T-cell (primary cell): Measurements from ENCODE around the gene HOMER3. TPM values are rescaled to one million over a fixed set of nuclear protein-coding genes. Genes with fewer than 3 reads are reported as not detected.

ENCODE experiments used
- ATAC-seq, 4 experiments: fragments of 200-7000 bp in 3 of 4; fragments of 150-1000 bp in 1 of 4; cut with Tn5 transposase; replicated peaks in 1 of 4; 1 replicate in 3 of 4; 2 replicates in 1 of 4; pipeline ENCODE4 v1.10.0; 2021; ENCODE audit warnings: moderate library complexity in 3 of 4, mild to moderate bottlenecking in 2 of 4, moderate number of reproducible peaks in 1 of 4
- CTCF ChIA-PET, 2 donors: fragments of 300-600 bp; sonication (Branson Sonifier 250); formaldehyde crosslinking; loops; one replicate each; lab custom pipeline; 2022; ENCODE audit warnings: antibody characterized with exemption in 2 of 2; lab: Charles Lee
- POLR2A ChIA-PET, 2 donors: fragments of 300-600 bp; sonication (Branson Sonifier 250); formaldehyde crosslinking; loops; one replicate each; lab custom pipeline; 2022; ENCODE audit warnings: antibody characterized with exemption in 2 of 2; lab: Charles Lee
- DNase-seq, 35 experiments: peaks; one replicate each; pipeline versions ENCODE4 v3.0.0 to v3.0.0-alpha.2; 2013 to 2023
- H3K27ac ChIP-seq: one replicate; pipeline ENCODE4 v1.5.1; 2013; ENCODE audit warnings: low read length
- H3K27me3 ChIP-seq, 2 experiments: replicated peaks in 1 of 2; 1 replicate in 1 of 2; 2 replicates in 1 of 2; pipeline versions ENCODE4 v1.6.1 to v1.7.0; 2013; ENCODE audit warnings: low read length in 1 of 2, mixed read lengths in 1 of 2; ENCODE audit not compliant: control insufficient read depth in 2 of 2, insufficient read depth in 2 of 2; ENCODE audit errors: extremely low read depth in 1 of 2
- H3K36me3 ChIP-seq, 2 donors: 1 replicate in 1 of 2; 2 replicates in 1 of 2; pipeline versions ENCODE4 v1.6.1 to v1.7.0; 2013; ENCODE audit warnings: low read length in 1 of 2; ENCODE audit not compliant: control insufficient read depth in 2 of 2, insufficient read depth in 1 of 2; ENCODE audit errors: extremely low read depth in 1 of 2
- H3K4me1 ChIP-seq, 2 experiments: 1 replicate in 1 of 2; 2 replicates in 1 of 2; pipeline versions ENCODE4 v1.6.1 to v1.7.0; 2013; ENCODE audit warnings: low read length in 2 of 2, mixed read lengths in 1 of 2; ENCODE audit not compliant: insufficient read depth in 2 of 2, control insufficient read depth in 1 of 2; ENCODE audit errors: extremely low read depth in 1 of 2
- H3K4me3 ChIP-seq, 2 donors: 1 replicate in 1 of 2; 2 replicates in 1 of 2; pipeline versions ENCODE4 v1.5.1 to v1.7.0; 2013; ENCODE audit warnings: mild to moderate bottlenecking in 2 of 2, low read length in 1 of 2, moderate library complexity in 1 of 2; ENCODE audit not compliant: control insufficient read depth in 1 of 2; ENCODE audit errors: extremely low read depth in 1 of 2
- H3K9me3 ChIP-seq: 2 replicates; pipeline ENCODE4 v1.7.0; 2013
- H3K27ac Mint-ChIP-seq, 2 donors: one replicate each; pipeline ENCODE4 v1.8.0; 2020 to 2021; ENCODE audit warnings: mild to moderate bottlenecking in 2 of 2, mixed read lengths in 2 of 2
- H3K27me3 Mint-ChIP-seq, 2 donors: one replicate each; pipeline ENCODE4 v1.8.0; 2021 to 2022; ENCODE audit warnings: mixed read lengths in 2 of 2
- H3K36me3 Mint-ChIP-seq: one replicate; pipeline ENCODE4 v1.8.0; 2021; ENCODE audit warnings: mixed read lengths
- H3K4me1 Mint-ChIP-seq, 3 donors: one replicate each; pipeline ENCODE4 v1.8.0; 2020 to 2022; ENCODE audit warnings: mixed read lengths in 3 of 3, mild to moderate bottlenecking in 1 of 3
- H3K4me3 Mint-ChIP-seq, 3 donors: one replicate each; pipeline ENCODE4 v1.8.0; 2020 to 2022; ENCODE audit warnings: mild to moderate bottlenecking in 3 of 3, mixed read lengths in 3 of 3, moderate library complexity in 3 of 3
- H3K9me3 Mint-ChIP-seq, 3 donors: one replicate each; pipeline ENCODE4 v1.8.0; 2020 to 2022; ENCODE audit warnings: mixed read lengths in 3 of 3
- WGBS: methylation state at CpG from one replicate; pipeline ENCODE4 v1.1.5; 2013; ENCODE audit warnings: missing lambda C conversion rate; ENCODE audit not compliant: insufficient coverage; 5-methylcytosine and 5-hydroxymethylcytosine counted together
- total RNA-seq, 35 experiments: library from RNA in 6 of 35; stranded (reverse) in 6 of 35; fragments of 120-200 nt in 1 of 35; gene quantifications; one replicate each; pipeline versions ENCODE4 v1.2.1 to v1.2.4 and lab custom pipeline; 2013 to 2026

HOMER3 gene
- total RNA-seq, 5 donors from 2014 or later (not counting 1 experiment from before 2014, with no cell fraction given), result 0.93 to 1.9 (median 1.3) TPM

DNA sequence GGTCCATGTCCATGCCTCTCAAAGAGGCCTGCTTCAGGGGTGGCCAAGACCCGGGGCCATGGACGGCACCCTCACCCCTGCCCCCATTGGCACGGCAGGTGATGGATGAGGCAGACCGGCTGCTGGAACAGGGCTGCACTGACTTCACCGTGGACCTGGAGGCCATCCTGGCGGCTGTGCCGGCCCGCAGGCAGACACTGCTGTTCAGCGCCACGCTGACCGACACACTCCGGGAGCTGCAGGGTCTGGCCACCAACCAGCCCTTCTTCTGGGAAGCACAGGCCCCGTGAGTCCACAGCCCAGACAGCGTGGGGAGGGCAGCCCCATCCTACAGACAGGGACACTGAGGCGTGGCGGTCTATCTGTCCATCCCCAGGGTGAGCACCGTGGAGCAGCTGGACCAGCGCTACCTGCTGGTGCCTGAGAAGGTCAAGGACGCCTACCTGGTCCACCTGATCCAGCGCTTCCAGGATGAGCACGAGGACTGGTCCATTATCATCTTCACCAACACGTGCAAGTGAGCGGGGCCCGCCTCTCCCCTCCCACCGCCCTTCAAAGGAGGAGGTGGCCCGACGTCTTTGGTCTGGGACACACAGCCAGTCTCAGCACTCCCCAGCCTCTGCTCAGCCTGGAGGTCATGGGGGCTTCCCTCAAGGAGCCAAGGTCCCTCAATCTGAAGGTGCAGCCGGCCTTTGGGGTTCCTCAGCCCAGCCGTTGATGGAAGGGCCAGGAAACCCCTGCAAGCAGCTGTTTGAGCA, 18.6 kb downstream of the HOMER3 start:
- H3K36me3 Mint-ChIP-seq, result peaks cover 23% of the 10 kb centered on the region
- H3K9me3 Mint-ChIP-seq, result no peaks in the 10 kb centered on the region
- H3K9me3 ChIP-seq, result no peaks in the 10 kb centered on the region
- DNase-seq (no peak), ATAC-seq (no peak)
- CTCF ChIA-PET, result no interaction called here
- no peaks in the 10 kb centered on the region for H3K27me3 Mint-ChIP-seq
- WGBS, result 96% methylated on average over 27 of the region's 29 CpGs
- H3K4me3 ChIP-seq, result no peak overlapping the region
- no peaks in the 10 kb centered on the region for H3K27me3 ChIP-seq
- no peak overlapping the region for H3K27ac ChIP-seq
- POLR2A ChIA-PET, result interaction anchor here in 1 of 2 donors (0.6 to 0.7 kb wide), 2 partner anchors 136 to 1650 kb away, joined by 4 to 5 read pairs; no protein-coding TSS in a partner anchor
- peaks cover 13 to 32% of the 10 kb centered on the region in 2 experiments for H3K4me1 ChIP-seq
- no peak overlapping the region for H3K4me3 Mint-ChIP-seq
- no peak overlapping the region for H3K27ac Mint-ChIP-seq
- peaks cover 17 to 51% of the 10 kb centered on the region in 2 donors for H3K36me3 ChIP-seq
- H3K4me1 Mint-ChIP-seq, result peaks cover 29 to 31% (median 30%) of the 10 kb centered on the region in 3 donors

DNA sequence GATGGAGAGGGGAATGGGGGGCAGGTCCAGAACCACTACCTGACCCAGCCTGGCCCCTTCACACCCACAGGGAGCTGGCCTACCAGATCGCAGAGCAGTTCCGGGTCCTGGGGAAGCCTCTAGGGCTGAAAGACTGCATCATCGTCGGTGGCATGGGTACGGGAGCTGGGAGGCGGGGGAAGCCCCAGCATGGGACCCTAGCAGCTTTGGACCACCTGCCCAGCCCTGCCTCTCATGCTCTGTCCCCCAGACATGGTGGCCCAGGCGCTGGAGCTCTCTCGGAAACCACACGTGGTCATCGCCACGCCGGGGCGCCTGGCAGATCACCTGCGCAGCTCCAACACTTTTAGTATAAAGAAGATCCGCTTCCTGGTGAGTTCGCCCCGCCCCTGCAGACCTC, 19.4 kb downstream of the HOMER3 start:
- H3K27ac ChIP-seq, result no peak overlapping the region
- H3K4me3 ChIP-seq, result no peak overlapping the region
- DNase-seq (no peak), ATAC-seq (no peak)
- no peaks in the 10 kb centered on the region for H3K9me3 ChIP-seq
- CTCF ChIA-PET, result no interaction called here
- Mint-ChIP-seq H3K4me3 (peak overlapping the region; percentile 55 to 93 (median 90)), H3K4me1 (peaks cover 35 to 36% (median 36%) of the 10 kb centered on the region in 3 donors), H3K36me3 (peaks cover 23% of the 10 kb centered on the region), H3K27ac (no peak overlapping the region), H3K9me3 (no peaks in the 10 kb centered on the region), H3K27me3 (no peaks in the 10 kb centered on the region)
- H3K36me3 ChIP-seq, result peaks cover 17 to 48% of the 10 kb centered on the region in 2 donors
- peaks cover 13 to 38% of the 10 kb centered on the region in 2 experiments for H3K4me1 ChIP-seq
- 93% methylated on average over 13 of the region's 17 CpGs for WGBS
- H3K27me3 ChIP-seq, result no peaks in the 10 kb centered on the region
- POLR2A ChIA-PET, result interaction anchor here in 1 of 2 donors (0.6 to 0.7 kb wide), 2 partner anchors 135 to 1650 kb away, joined by 4 to 5 read pairs; no protein-coding TSS in a partner anchor

DNA sequence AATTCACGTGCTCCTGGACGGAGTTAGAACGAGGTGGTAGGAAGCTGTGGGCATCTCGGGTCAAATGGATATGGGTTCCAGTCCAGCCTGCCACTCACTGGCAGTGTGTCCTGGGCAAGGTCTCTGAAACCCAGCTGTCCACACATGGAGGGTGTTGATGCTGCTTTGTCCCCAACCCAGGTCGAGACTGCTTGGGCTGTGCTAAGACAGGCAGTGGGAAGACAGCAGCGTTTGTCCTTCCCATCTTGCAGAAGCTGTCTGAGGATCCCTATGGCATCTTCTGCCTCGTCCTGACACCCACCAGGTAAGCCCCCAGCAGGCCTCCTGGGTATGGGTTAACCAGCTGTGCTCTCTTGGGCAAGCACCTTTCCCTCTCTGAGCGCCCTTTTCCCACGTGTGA, 20.6 kb downstream of the HOMER3 start:
- Histone ChIP-seq H3K36me3 (peaks cover 17 to 39% of the 10 kb centered on the region in 2 donors), H3K9me3 (no peaks in the 10 kb centered on the region), H3K27ac (no peak overlapping the region), H3K4me1 (peaks cover 13 to 46% of the 10 kb centered on the region in 2 experiments), H3K4me3 (peak overlapping the region; percentile 75 to 98), H3K27me3 (no peaks in the 10 kb centered on the region)
- DNase-seq, result no peak
- H3K27ac Mint-ChIP-seq, result peak overlapping the region; percentile 92 to 93
- H3K9me3 Mint-ChIP-seq, result no peaks in the 10 kb centered on the region
- POLR2A ChIA-PET, result no interaction called here
- peaks cover 16% of the 10 kb centered on the region for H3K36me3 Mint-ChIP-seq
- H3K4me3 Mint-ChIP-seq, result peak overlapping the region; percentile 90 to 94 (median 93)
- WGBS, result 68% methylated on average over 9 of the region's 9 CpGs
- CTCF ChIA-PET, result no interaction called here
- no peaks in the 10 kb centered on the region for H3K27me3 Mint-ChIP-seq
- peaks cover 42 to 47% (median 45%) of the 10 kb centered on the region in 3 donors for H3K4me1 Mint-ChIP-seq
- no peak for ATAC-seq

DNA sequence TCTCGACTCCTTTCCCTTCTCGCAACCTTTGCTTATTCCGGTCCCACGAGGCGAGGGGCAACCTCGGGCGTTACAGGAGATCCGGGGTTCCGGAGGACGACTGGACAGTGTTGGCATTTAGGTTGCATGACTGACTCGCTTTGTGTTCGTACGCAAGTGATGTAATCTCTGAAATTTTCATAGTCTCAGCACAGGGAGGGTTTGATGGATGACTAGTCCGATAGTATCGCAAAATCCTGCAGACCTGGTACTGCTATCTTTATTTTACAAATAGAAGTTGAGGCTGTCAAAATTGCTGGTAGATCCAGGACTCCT, 21.2 kb downstream of the HOMER3 start:
- H3K9me3 Mint-ChIP-seq, result no peaks in the 10 kb centered on the region
- peak overlapping the region; percentile 92 to 93 for H3K27ac Mint-ChIP-seq
- WGBS, result 0% methylated on average over 1 of the region's 15 CpGs
- H3K27ac ChIP-seq, result peak overlapping the region; percentile 22
- H3K4me1 Mint-ChIP-seq, result peaks cover 47 to 51% (median 49%) of the 10 kb centered on the region in 3 donors
- H3K4me3 Mint-ChIP-seq, result peak overlapping the region; percentile 90 to 94 (median 93)
- ATAC-seq (no peak), DNase-seq (no peak)
- ChIA-PET CTCF (interaction anchor here in 1 of 2 donors (0.5 to 0.9 kb wide), 2 partner anchors 347 to 711 kb away, joined by 3 read pairs; no protein-coding TSS in a partner anchor), POLR2A (interaction anchor here (0.7 to 1.4 kb wide), 4 partner anchors 11 to 902 kb away, joined by 3 read pairs; partner anchors contain the start of genes ELL (in 1 of the 2) and ZNF506 (in 1 of the 2))
- no peaks in the 10 kb centered on the region for H3K27me3 ChIP-seq
- H3K27me3 Mint-ChIP-seq, result no peaks in the 10 kb centered on the region
- peaks cover 22 to 41% of the 10 kb centered on the region in 2 donors for H3K36me3 ChIP-seq
- peak overlapping the region; percentile 75 to 98 for H3K4me3 ChIP-seq
- no peaks in the 10 kb centered on the region for H3K9me3 ChIP-seq
- peaks cover 13 to 49% of the 10 kb centered on the region in 2 experiments for H3K4me1 ChIP-seq
- H3K36me3 Mint-ChIP-seq, result peaks cover 19% of the 10 kb centered on the region

DNA sequence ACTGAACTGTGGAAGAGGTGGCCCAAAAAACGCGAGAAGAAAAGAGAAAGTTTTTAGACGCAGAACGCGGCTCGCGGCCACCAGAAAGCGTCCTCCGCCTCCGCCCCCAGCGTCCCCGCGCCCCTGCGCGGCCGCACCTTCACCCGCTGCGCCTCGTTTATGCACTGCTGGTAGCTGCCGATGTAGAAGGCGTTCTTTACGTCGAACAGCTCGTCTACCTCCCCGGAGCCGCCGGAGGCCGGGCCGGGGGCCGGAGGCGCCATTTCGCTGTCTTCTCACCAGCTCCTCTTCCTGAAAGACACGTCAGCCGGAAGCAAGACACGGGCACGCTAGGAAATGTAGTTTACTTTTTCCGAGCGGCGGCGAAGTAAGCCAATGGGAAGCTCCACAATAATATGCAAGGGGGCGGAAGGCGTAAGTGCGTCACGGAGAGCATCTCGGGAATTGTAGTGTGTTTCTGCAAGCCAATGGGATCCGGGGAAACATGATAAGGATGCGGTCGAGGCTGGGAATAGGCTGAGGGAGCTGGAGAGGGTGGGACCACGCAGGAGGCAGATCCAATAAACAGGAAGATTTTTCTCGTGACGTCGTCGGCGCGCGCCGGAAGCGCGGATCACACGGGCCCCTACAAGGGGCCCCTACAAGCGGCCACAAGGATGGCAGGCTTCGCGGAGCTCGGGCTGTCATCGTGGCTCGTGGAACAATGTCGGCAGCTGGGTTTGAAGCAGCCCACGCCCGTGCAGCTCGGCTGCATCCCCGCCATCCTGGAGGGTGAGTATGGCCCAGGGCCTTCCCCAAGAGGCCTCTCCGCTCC, 21.7 kb downstream of the HOMER3 start, which contains the start of the genes COPE and DDX49:
Gene COPE (minus strand): TSS at position 302 of the 814 bp plus-strand sequence. CDS start 39 bp downstream, at position 263.
Gene DDX49 (plus strand): TSS at position 630 of the 814 bp plus-strand sequence. CDS start 27 bp downstream, at position 657.
- H3K27me3 Mint-ChIP-seq, result no peaks in the 10 kb centered on the region
- Histone ChIP-seq H3K9me3 (no peaks in the 10 kb centered on the region), H3K4me1 (peaks cover 13 to 53% of the 10 kb centered on the region in 2 experiments), H3K36me3 (peaks cover 17 to 39% of the 10 kb centered on the region in 2 donors), H3K27ac (peak within 1 kb of the TSS; percentile 74), H3K4me3 (peak within 1 kb of the TSS; percentile 75 to 98), H3K27me3 (no peaks in the 10 kb centered on the region)
- ChIA-PET POLR2A (interaction anchor here (0.6 to 1.4 kb wide), 5 partner anchors 10 to 902 kb away, joined by 3 read pairs; partner anchors contain the start of genes ELL (in 1 of the 2) and ZNF506 (in 1 of the 2)), CTCF (interaction anchor here (0.5 to 0.9 kb wide), 4 partner anchors 347 to 860 kb away, joined by 3 to 4 read pairs (median 3); no protein-coding TSS in a partner anchor)
- H3K9me3 Mint-ChIP-seq, result no peaks in the 10 kb centered on the region
- peak within 1 kb of the TSS; percentile 90 to 94 (median 93) for H3K4me3 Mint-ChIP-seq
- peaks cover 47 to 51% (median 49%) of the 10 kb centered on the region in 3 donors for H3K4me1 Mint-ChIP-seq
- ATAC-seq (peak; percentile 94 to 97 (median 97)), DNase-seq (peak; percentile 95 to 99 (median 98))
- peaks cover 16% of the 10 kb centered on the region for H3K36me3 Mint-ChIP-seq
- under 1% methylated on average over 71 of the region's 72 CpGs for WGBS
- peak within 1 kb of the TSS; percentile 92 to 93 for H3K27ac Mint-ChIP-seq
